HG03378 (cell line): ENCODE results near the gene CXXC4.
A peak's percentile ranks its signal among the peaks of the same experiment; 100 is the strongest.

Experiments
- ATAC-seq: cut with Tn5 transposase; IDR thresholded peaks from one replicate; pipeline ENCODE4 v1.9.1; 2021; ENCODE audit warnings: mild to moderate bottlenecking, moderate library complexity; ENCODE audit not compliant: unreplicated experiment

CXXC4 gene

GRCh38 chr4:104490096-104490769 is 4.5 kb downstream of the CXXC4 start:
- ATAC-seq = peak; percentile 53

- peak; percentile 41 for ATAC-seq
These were observed 5.0 kb downstream of the CXXC4 start for GRCh38 chr4:104489731-104490095.

GRCh38 chr4:104488151-104488550 is 6.5 kb downstream of the CXXC4 start:
- no peak for ATAC-seq

- ATAC-seq = no peak
These were observed 7.8 kb downstream of the CXXC4 start for GRCh38 chr4:104486716-104487504.

GRCh38 chr4:104475652-104476051 is 19.0 kb downstream of the CXXC4 start:
- ATAC-seq = no peak

GRCh38 chr4:104472766-104473165 is 21.9 kb downstream of the CXXC4 start:
- no peak for ATAC-seq

- no peak for ATAC-seq
These were observed 23.9 kb downstream of the CXXC4 start for GRCh38 chr4:104470770-104471169.

- ATAC-seq = no peak
These were observed 24.9 kb downstream of the CXXC4 start for GRCh38 chr4:104469794-104470193.

- no peak for ATAC-seq
These were observed 29.1 kb downstream of the CXXC4 start for GRCh38 chr4:104465619-104466018.

GRCh38 chr4:104465201-104465600 is 29.5 kb downstream of the CXXC4 start:
- no peak for ATAC-seq

GRCh38 chr4:104462641-104463040 is 32.1 kb downstream of the CXXC4 start:
- no peak for ATAC-seq

- no peak for ATAC-seq
These were observed 37.2 kb downstream of the CXXC4 start for GRCh38 chr4:104457308-104457981.

GRCh38 chr4:104451573-104451972 is 43.1 kb downstream of the CXXC4 start:
- peak; percentile 56 for ATAC-seq

- no peak for ATAC-seq
These were observed 45.2 kb downstream of the CXXC4 start for GRCh38 chr4:104449537-104449936.

GRCh38 chr4:104447294-104447693 is 47.4 kb downstream of the CXXC4 start:
- ATAC-seq = no peak

GRCh38 chr4:104446431-104447278 is 48.0 kb downstream of the CXXC4 start:
- no peak for ATAC-seq

- no peak for ATAC-seq
These were observed 50.0 kb downstream of the CXXC4 start for GRCh38 chr4:104444685-104445084.

- no peak for ATAC-seq
These were observed 58.2 kb downstream of the CXXC4 start for GRCh38 chr4:104436542-104436941.

GRCh38 chr4:104429150-104429741 is 65.4 kb downstream of the CXXC4 start:
- ATAC-seq = no peak

GRCh38 chr4:104425948-104426347 is 68.7 kb downstream of the CXXC4 start:
- ATAC-seq = no peak

GRCh38 chr4:104424989-104425388 is 69.7 kb downstream of the CXXC4 start:
- no peak for ATAC-seq
